Heart right ventricle (tissue), 16 donors: ENCODE measurements around the gene CERS6. TPM values are rescaled to one million over a fixed set of nuclear protein-coding genes. Genes with fewer than 3 reads are reported as not detected.

Experiments
- ATAC-seq, 8 donors: fragments of 200-7000 bp; cut with Tn5 transposase; one replicate each; pipeline ENCODE4 v1.9.1; 2020; ENCODE audit warnings: mild to moderate bottlenecking in 8 of 8, moderate library complexity in 8 of 8, moderate number of reproducible peaks in 1 of 8
- DNase-seq, 2 donors: peaks; one replicate each; pipeline ENCODE4 v3.0.0-alpha.2; 2020
- H3K27ac ChIP-seq, 10 donors: fragments of 200-600 bp; sonication (generic) in 2 of 10; one replicate each; pipeline versions ENCODE4 v1.5.0 to v1.8.0; 2020 to 2022; ENCODE audit warnings: mild to moderate bottlenecking in 3 of 10
- H3K27me3 ChIP-seq, 7 donors: fragments of 200-600 bp; one replicate each; pipeline ENCODE4 v1.8.0; 2021 to 2022; ENCODE audit warnings: mild to moderate bottlenecking in 2 of 7
- H3K36me3 ChIP-seq, 9 donors: fragments of 200-600 bp; sonication (generic) in 1 of 9; one replicate each; pipeline versions ENCODE4 v1.5.0 to v1.8.0; 2020 to 2022; ENCODE audit warnings: mild to moderate bottlenecking in 2 of 9
- H3K4me1 ChIP-seq, 9 donors: fragments of 200-600 bp; sonication (generic) in 1 of 9; one replicate each; pipeline versions ENCODE4 v1.5.0 to v1.8.0; 2020 to 2022; ENCODE audit warnings: mild to moderate bottlenecking in 4 of 9
- H3K4me3 ChIP-seq, 10 donors: fragments of 200-600 bp; sonication (generic) in 2 of 10; one replicate each; pipeline versions ENCODE4 v1.5.0 to v1.8.0; 2020 to 2022; ENCODE audit warnings: mild to moderate bottlenecking in 7 of 10, moderate library complexity in 2 of 10
- H3K9me3 ChIP-seq, 11 donors: fragments of 200-600 bp in 10 of 11; sonication (generic) in 2 of 11; one replicate each; pipeline versions ENCODE4 v1.5.0 to v1.8.0; 2013 to 2022; ENCODE audit warnings: mild to moderate bottlenecking in 2 of 11, control low read depth in 1 of 11, moderate library complexity in 1 of 11
- WGBS, 2 donors: extraction: QIAGEN DNeasy Blood & Tissue Kit; methylation state at CpG; one replicate each; pipeline ENCODE4 v1.1.7; 2013; ENCODE audit warnings: inconsistent platforms in 1 of 2; 5-methylcytosine and 5-hydroxymethylcytosine counted together
- intact Hi-C, 10 donors: fragments of 100-400 bp; cut with DNase I; formaldehyde crosslinking; loops; one replicate each; pipeline versions ENCODE4 v1.11.1 to v1.14.2; 2022
- polyA plus RNA-seq, 2 donors: library from polyadenylated mRNA; stranded (reverse); fragments of 200-250 nt; gene quantifications; one replicate each; pipeline ENCODE4 v1.2.3, GENCODE V29; 2013
- total RNA-seq, 10 donors: library from RNA; stranded (reverse); fragmentation: NEBNext Ultra II Directional in 3 of 10; extraction: Animal tissue kit (Norgen Biotek cat#: 25700) in 3 of 10; gene quantifications; one replicate each; pipeline versions ENCODE4 v1.2.1 to v1.2.4, GENCODE V29; 2021 to 2023
- TF ChIP-seq, protein P1 (sequence below), 9 donors: fragments of 200-600 bp; sonication (generic) in 2 of 9; IDR thresholded peaks; one replicate each; pipeline versions ENCODE4 v1.5.0 to v1.8.0; 2021 to 2022; ENCODE audit warnings: antibody characterized with exemption in 9 of 9, mild to moderate bottlenecking in 5 of 9, moderate library complexity in 1 of 9
- donor health status: Arrhythmogenic right ventricular cardiomyopathy.
- donor health status: ischemic (EF 13 %, LVEDD 7.1; RV severe dilation, severe dysfunction).
- donor health status: healthy with polysubstance abuse.
- donor health status: DM: no; HTN: yes; CAD: no.
- donor health status: DM: no; HTN: no; CAD: no.
- donor health status: ischemic (EF 25% LVEDD 6.9; RV normal size, moderate dysfunction).
- donor health status: ischemic (EF 25% LVEDD 5.7; RV mildly dilated, moderate dysfunction).
- donor health status: healthy.
- donor health status: DM: yes; HTN: yes; CAD: no.
- donor health status: Ischemic cardiomyopathy.
- donor health status: ischemic (EF 35%, LVEDD 5.7; RV mildly dilated, moderate dysfunction).
- donor health status: nonischemic (EF 11% LVEDD 7.7; RV severe dilation, severe dysfunction).
- donor health status: DM: yes; HTN: yes; CAD: no.
- donor health status: PGD.
- donor health status: ischemic (EF 29% LVEDD 5.4; RV normal size, mild dysfunction).
- donor health status: nonischemic (EF 23%, LVEDD 6.1; RV moderate dilation, normal function).

The CERS6 gene
- total and polyA plus RNA-seq, 12 donors = 20.5 to 76.3 (median 56.1) TPM

- no peak overlapping the region for H3K4me3 ChIP-seq
- H3K4me1 ChIP-seq = peaks cover 0 to 48% (median 24%) of the 10 kb centered on the region in 9 donors
- intact Hi-C loops = no loop called here
- H3K9me3 ChIP-seq = no peaks in the 10 kb centered on the region
- no peak for DNase-seq
- H3K27me3 ChIP-seq = no peaks in the 10 kb centered on the region
- TF ChIP-seq, protein P1, sequence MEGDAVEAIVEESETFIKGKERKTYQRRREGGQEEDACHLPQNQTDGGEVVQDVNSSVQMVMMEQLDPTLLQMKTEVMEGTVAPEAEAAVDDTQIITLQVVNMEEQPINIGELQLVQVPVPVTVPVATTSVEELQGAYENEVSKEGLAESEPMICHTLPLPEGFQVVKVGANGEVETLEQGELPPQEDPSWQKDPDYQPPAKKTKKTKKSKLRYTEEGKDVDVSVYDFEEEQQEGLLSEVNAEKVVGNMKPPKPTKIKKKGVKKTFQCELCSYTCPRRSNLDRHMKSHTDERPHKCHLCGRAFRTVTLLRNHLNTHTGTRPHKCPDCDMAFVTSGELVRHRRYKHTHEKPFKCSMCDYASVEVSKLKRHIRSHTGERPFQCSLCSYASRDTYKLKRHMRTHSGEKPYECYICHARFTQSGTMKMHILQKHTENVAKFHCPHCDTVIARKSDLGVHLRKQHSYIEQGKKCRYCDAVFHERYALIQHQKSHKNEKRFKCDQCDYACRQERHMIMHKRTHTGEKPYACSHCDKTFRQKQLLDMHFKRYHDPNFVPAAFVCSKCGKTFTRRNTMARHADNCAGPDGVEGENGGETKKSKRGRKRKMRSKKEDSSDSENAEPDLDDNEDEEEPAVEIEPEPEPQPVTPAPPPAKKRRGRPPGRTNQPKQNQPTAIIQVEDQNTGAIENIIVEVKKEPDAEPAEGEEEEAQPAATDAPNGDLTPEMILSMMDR (IDR thresholded peaks at IDR 0.05) = no peak
- WGBS, 2 donors = 37 to 40% methylated on average over 5 of the region's 5 CpGs
- ATAC-seq = peak in 5 of 8 donors; percentile 17 to 39 (median 34)
- peak overlapping the region in 9 of 10 donors; percentile 4 to 63 (median 24) for H3K27ac ChIP-seq
- H3K36me3 ChIP-seq = no peaks in the 10 kb centered on the region
These were observed 127.8 kb downstream of the CERS6 start for GRCh38 chr2:168583710-168584521.

DNA sequence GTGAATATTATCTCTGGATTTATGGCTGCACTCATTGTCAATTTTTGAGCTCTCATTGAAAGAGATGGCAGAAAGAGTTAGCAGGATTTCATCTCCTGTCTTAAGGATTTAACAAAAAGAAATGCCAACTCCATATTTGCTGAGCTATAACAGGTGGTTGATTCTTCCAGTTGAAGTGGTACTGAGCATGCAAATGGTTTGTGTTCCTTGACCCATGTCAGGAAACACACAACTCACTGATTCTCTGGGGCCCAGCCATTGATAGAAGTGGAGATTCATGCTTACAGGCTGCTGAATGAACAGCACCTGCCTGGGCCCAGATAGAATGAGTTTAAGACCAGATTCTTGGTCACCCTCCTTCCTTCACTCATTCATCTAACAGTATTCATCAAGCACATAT is 128.8 kb downstream of the CERS6 start:
- ATAC-seq = no peak
- Histone ChIP-seq H3K27me3 (no peaks in the 10 kb centered on the region), H3K27ac (peak overlapping the region in 1 of 10 donors; percentile 28), H3K9me3 (no peaks in the 10 kb centered on the region), H3K4me3 (no peak overlapping the region), H3K4me1 (peaks cover 0 to 55% (median 26%) of the 10 kb centered on the region in 9 donors), H3K36me3 (no peaks in the 10 kb centered on the region)
- DNase-seq = no peak
- intact Hi-C loops = no loop called here
- TF ChIP-seq, protein P1 (IDR thresholded peaks at IDR 0.05) = no peak

- 91 to 96% methylated on average over 4 of the region's 4 CpGs for WGBS, 2 donors
- DNase-seq (no peak), ATAC-seq (no peak)
- no peak overlapping the region for H3K4me3 ChIP-seq
- TF ChIP-seq, protein P1 (IDR thresholded peaks at IDR 0.05) = no peak
- no peaks in the 10 kb centered on the region for H3K9me3 ChIP-seq
- H3K27ac ChIP-seq = no peak overlapping the region
- H3K4me1 ChIP-seq = peaks cover 0 to 58% (median 26%) of the 10 kb centered on the region in 9 donors
- intact Hi-C loops = no loop called here
- H3K36me3 ChIP-seq = no peaks in the 10 kb centered on the region
- H3K27me3 ChIP-seq = no peaks in the 10 kb centered on the region
These were observed 129.6 kb downstream of the CERS6 start for GRCh38 chr2:168585700-168586099.

DNA sequence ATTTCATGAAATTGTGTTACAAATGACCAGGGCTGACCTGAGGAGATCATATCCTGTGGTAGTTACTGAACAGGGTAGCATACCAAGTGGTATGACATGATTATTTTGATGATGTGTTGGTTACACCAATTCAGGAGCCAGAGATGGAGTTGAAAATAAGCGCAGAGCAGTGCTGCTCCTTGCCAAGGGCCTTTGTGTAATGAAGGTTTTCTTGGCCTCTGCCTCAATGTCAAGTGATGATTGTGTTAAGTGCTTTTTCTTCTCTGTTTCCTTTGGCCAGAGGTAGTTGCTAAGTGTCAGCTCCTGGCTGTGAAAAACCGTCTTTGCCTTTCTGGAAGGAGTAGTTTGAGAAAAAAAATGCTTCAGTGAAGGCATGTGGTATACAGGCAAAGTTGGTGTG is 131.2 kb downstream of the CERS6 start:
- 42 to 43% methylated on average over 2 of the region's 2 CpGs for WGBS, 2 donors
- no peaks in the 10 kb centered on the region for H3K27me3 ChIP-seq
- no peaks in the 10 kb centered on the region for H3K9me3 ChIP-seq
- intact Hi-C loops = no loop called here
- DNase-seq (no peak), ATAC-seq (peak in 2 of 8 donors; percentile 48 to 76)
- peaks cover 0 to 46% (median 28%) of the 10 kb centered on the region in 9 donors for H3K4me1 ChIP-seq
- H3K4me3 ChIP-seq = no peak overlapping the region
- TF ChIP-seq, protein P1 (IDR thresholded peaks at IDR 0.05) = no peak
- H3K36me3 ChIP-seq = no peaks in the 10 kb centered on the region
- H3K27ac ChIP-seq = no peak overlapping the region
